DND-41 (cell line): ENCODE measurements around the gene C1orf210.

Experiments used
- EZH2 ChIP-seq: IDR thresholded peaks from 3 replicates; pipeline ENCODE4 v1.6.1; 2012; ENCODE audit warnings: borderline replicate concordance, low read depth, mild to moderate bottlenecking, moderate library complexity, low read length, inconsistent platforms; ENCODE audit not compliant: severe bottlenecking
- TF ChIP-seq, protein P1 (sequence below): IDR thresholded peaks from 2 replicates; pipeline ENCODE4 v1.5.1; 2012; ENCODE audit warnings: borderline replicate concordance, low read length, moderate library complexity, mild to moderate bottlenecking; ENCODE audit not compliant: poor library complexity, severe bottlenecking; ENCODE audit errors: extremely low read depth

DNA sequence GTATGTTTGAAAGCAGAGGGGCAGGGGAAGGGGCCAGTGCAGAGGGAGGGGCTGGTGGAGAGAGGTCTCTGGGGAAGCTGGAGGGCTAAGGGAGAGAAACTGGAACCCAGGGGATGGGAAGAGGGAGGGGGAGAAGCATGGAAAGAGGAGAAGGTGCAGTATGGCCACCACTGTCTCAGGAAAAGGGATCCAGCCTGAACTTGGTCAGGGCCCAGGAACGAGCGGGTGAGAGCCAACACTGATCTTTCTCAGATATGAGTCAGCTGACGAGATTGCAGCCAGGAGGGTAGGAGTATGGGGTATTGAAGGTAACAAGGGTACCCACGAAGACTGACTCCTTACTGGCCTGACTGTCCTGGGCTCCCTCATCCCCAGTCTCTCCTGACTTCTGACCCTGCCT lies 33.5 kb upstream of the C1orf210 start:
- TF ChIP-seq, protein P1, sequence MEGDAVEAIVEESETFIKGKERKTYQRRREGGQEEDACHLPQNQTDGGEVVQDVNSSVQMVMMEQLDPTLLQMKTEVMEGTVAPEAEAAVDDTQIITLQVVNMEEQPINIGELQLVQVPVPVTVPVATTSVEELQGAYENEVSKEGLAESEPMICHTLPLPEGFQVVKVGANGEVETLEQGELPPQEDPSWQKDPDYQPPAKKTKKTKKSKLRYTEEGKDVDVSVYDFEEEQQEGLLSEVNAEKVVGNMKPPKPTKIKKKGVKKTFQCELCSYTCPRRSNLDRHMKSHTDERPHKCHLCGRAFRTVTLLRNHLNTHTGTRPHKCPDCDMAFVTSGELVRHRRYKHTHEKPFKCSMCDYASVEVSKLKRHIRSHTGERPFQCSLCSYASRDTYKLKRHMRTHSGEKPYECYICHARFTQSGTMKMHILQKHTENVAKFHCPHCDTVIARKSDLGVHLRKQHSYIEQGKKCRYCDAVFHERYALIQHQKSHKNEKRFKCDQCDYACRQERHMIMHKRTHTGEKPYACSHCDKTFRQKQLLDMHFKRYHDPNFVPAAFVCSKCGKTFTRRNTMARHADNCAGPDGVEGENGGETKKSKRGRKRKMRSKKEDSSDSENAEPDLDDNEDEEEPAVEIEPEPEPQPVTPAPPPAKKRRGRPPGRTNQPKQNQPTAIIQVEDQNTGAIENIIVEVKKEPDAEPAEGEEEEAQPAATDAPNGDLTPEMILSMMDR, result no peak
- no peak for TF ChIP-seq EZH2
